HG02973 (cell line): ENCODE results near the gene OR10C1.

Source experiments
- ATAC-seq: cut with Tn5 transposase; IDR thresholded peaks from one replicate; pipeline ENCODE4 v1.9.1; 2021; ENCODE audit warnings: moderate library complexity; ENCODE audit not compliant: unreplicated experiment

The OR10C1 gene

GRCh38 chr6:29474996-29475395 lies 35.9 kb downstream of the OR10C1 start:
- ATAC-seq, result no peak

- ATAC-seq, result no peak
Measured at GRCh38 chr6:29477923-29478450, 38.9 kb downstream of the OR10C1 start.

DNA sequence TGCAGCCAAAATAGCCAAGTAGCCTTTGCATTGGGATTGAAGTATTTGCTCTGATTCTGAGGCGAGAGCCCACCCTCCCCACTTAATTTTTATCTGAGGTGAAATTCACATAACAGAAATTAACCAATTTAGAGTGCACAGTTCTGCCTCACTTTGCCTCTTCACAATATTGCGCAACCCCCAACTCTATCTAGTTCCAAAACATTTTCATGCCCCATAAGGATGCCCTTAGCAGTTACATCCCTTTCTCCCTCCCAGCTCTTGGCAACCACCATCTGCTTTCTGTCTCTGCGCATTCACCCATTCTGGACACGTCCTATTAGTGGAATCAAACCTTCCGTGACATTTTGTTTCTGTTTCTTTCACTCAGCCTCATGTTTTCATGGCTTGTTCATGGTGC lies 39.6 kb downstream of the OR10C1 start:
- ATAC-seq, result no peak

- no peak for ATAC-seq
Measured at GRCh38 chr6:29479560-29479959, 40.5 kb downstream of the OR10C1 start.

DNA sequence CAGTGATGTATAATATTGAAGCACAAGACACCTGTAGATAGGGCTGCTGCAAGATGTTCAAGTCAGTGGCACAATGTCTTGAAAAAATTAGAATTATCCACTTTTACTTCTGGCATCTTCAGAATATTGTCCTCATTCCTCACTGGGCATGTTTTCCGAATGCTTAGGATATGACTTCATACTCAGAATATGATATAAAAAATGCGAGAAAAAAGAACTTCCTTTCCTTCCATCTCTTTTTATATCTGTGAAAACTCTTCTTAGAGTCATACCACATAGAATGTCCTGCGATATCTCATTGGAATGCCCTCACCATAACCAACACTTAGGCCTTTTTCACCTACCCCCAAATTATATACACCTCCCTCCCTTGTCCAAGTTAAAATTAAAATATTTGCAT lies 44.1 kb downstream of the OR10C1 start:
- no peak for ATAC-seq

DNA sequence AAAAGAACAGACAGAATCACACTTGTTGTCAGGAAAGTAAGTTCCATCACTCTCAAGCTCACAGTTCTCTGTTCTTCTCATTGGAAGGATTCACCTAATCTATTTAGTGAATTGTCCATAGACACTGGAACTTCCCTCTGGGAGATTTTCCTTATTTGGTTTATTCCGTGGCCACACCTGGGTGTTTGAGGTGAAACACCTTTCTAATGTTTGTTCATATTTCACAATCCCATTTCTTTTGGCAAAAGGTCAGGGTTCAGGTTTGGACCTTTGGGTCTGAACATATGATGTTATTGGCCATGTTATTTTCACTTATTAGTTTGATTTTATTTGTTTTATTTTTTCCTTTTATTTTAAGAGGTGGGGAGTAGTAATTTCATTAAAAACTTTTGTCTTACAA lies 44.6 kb downstream of the OR10C1 start:
- no peak for ATAC-seq

DNA sequence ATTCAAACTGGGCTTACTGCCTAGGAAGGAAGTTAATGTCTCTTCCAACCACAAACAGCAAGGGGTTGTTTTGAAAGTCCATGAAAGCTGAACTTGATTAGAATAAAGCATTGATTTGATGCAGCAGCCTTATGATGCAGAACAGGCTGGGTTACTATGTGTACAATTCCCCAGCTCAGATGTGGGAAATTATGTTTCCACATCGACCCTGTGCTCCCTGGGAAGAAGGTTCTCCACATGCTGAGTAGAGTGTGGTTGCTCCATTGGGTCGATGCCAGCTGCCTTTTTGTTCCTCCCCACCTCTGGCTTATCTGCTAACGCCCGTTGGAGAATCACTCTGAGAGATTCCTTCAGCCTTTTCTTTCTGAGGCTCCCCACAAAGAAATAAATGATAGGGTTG lies 47.5 kb downstream of the OR10C1 start:
- ATAC-seq, result no peak

DNA sequence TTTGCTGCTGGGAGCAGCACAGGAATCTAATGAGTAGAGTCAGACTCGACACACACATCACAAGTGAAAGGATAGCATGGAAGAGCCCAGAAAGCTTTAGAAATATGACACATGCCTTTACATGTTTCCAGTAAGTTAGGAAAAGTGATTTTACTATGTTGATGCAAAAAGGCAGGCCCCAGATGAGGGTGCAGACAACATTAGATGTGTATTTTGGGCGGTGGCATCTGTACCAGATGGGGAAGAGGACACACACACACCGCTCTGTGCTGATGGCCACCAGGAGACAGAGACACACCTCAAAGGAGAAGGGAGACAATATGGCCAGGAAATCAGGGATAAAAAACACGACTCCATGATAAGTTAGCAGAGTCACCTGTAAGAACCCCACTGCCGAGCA lies 48.0 kb downstream of the OR10C1 start:
- ATAC-seq, result no peak

DNA sequence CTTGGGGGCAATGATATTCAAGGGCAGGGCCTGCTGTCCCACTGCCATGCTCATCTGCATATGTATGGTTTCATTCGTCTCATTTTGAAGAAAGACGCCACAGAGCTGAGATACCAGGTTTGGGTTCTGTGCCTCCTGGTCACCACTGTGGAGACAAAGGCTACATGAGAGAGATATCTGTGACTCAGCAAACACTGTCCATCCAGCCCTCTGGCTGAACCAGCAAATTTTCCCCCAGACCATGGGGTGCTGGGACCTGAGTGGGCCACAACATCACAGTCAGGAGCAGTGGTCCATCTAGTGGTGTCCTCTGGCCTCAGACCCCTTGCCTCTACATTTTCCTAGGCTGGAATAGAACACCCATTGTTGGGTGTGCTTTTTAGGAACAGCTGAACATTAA lies 48.6 kb downstream of the OR10C1 start, which contains the start of gene MAS1L:
TSS of gene MAS1L (minus strand) at position 297 of the 400 bp plus-strand sequence. CDS start at position 243, 54 bp downstream.
- ATAC-seq, result no peak

GRCh38 chr6:29488874-29489273 lies 49.8 kb downstream of the OR10C1 start:
- ATAC-seq, result no peak

- no peak for ATAC-seq
Measured at GRCh38 chr6:29489286-29489685, 50.2 kb downstream of the OR10C1 start.

DNA sequence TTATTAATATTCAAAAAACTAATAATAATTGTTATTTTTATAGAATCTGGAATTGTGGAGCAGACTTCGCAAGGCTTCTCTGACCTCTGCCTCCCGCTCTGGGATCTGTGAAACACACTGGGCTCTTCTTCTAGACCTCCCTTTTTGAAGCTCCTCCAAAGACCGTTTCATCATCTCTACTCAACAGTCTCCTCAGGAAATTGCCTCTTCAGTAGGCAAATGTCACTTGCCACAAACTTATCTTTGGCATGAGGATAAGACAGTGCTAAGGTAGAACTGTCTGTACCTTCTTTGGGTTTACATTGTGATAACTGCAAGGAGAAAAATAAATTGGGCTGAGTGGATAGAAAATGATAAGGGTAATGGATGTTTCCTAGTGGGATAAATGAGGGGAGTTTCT lies 50.9 kb downstream of the OR10C1 start:
- no peak for ATAC-seq

GRCh38 chr6:29490552-29490951 lies 51.4 kb downstream of the OR10C1 start:
- no peak for ATAC-seq
